ENCODE measurements around the gene FATE1.

DNA sequence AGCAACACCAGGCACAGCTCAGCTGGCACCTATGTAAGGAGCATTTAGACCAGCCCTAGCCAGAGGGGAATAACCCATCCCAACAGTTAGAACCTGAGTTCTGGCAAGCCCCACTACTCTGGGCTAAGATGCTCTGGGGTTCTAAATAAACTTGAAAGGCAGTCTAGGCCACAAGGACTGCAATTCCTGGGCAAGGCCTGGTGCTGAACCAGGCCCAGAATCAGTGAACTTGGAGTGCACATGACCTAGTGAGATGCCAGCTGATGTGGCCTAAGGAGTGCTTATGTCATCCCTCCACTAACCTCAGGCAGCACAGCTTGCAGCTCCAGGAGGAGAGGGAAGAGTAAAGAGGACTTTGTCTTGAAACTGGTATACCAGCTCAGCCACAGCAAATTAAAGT lies 28.2 kb upstream of the FATE1 start:
- no peak for TF ChIP-seq YY1 (IDR thresholded peaks at IDR 0.05; ENCODE audit: insufficient read depth, insufficient read length)
- TF ChIP-seq SUZ12 (IDR thresholded peaks at IDR 0.05; ENCODE audit: extremely low read depth, insufficient read depth, insufficient read length): no peak
- TF ChIP-seq ZNF274 (IDR thresholded peaks at IDR 0.05; ENCODE audit: low read depth, low read length): no peak
